IMR-90 (cell line): ENCODE measurements around the gene SKAP1. TPM values are rescaled to one million over a fixed set of nuclear protein-coding genes. Genes with fewer than 3 reads are reported as not detected.

Source experiments
- ATAC-seq: fragments of 200-7000 bp; cut with Tn5 transposase; 2 replicates; pipeline ENCODE4 v1.9.1; 2020; ENCODE audit warnings: low read depth, mild to moderate bottlenecking, moderate library complexity
- BruUV-seq: library from RNA; stranded (reverse); fragments of 400-500 nt; replicated peaks from 2 replicates; lab custom pipeline; 2021; lab: Mats Ljungman, UMichigan
- CTCF ChIA-PET: fragments of 300-600 bp; formaldehyde crosslinking; extraction: SDS; loops from one replicate; lab custom pipeline; 2021; ENCODE audit warnings: antibody characterized with exemption; lab: Yijun Ruan, JAX
- POLR2A ChIA-PET: fragments of 300-600 bp; sonication (Branson Sonifier 250); formaldehyde crosslinking; loops from one replicate; lab custom pipeline; 2022; ENCODE audit warnings: antibody characterized with exemption; ENCODE audit not compliant: unreplicated experiment; lab: Charles Lee
- DNase-seq: peaks from one replicate; pipeline ENCODE4 v3.0.0; 2013
- H2AFZ ChIP-seq: replicated peaks from 2 replicates; pipeline ENCODE3; 2013; ENCODE audit warnings: low read length, mild to moderate bottlenecking; ENCODE audit not compliant: poor library complexity
- H2AK5ac ChIP-seq: 2 replicates; pipeline ENCODE4 v1.6.1; 2013; ENCODE audit warnings: low read depth, low read length, inconsistent platforms
- H2AK9ac ChIP-seq: replicated peaks from 2 replicates; pipeline ENCODE3; 2013; ENCODE audit warnings: mild to moderate bottlenecking, low read depth, low read length, moderate library complexity; ENCODE audit not compliant: poor library complexity
- H2BK120ac ChIP-seq: 2 replicates; pipeline ENCODE4 v1.6.1; 2013; ENCODE audit warnings: low read depth, low read length, inconsistent platforms
- H2BK15ac ChIP-seq: 3 replicates; pipeline ENCODE4 v1.6.1; 2013; ENCODE audit warnings: low read depth, low read length, inconsistent platforms
- H2BK20ac ChIP-seq: 2 replicates; pipeline ENCODE4 v1.6.1; 2013; ENCODE audit warnings: low read depth, mild to moderate bottlenecking, inconsistent platforms, low read length, moderate library complexity
- H2BK5ac ChIP-seq: 2 replicates; pipeline ENCODE4 v1.6.1; 2013; ENCODE audit warnings: mild to moderate bottlenecking, low read depth, low read length, inconsistent platforms; ENCODE audit not compliant: poor library complexity, severe bottlenecking
- H3K14ac ChIP-seq: replicated peaks from 2 replicates; pipeline ENCODE4 v1.6.1; 2013; ENCODE audit warnings: low read depth, low read length, inconsistent platforms
- H3K18ac ChIP-seq: 2 replicates; pipeline ENCODE4 v1.6.1; 2013; ENCODE audit warnings: low read depth, low read length, control low read depth
- H3K23ac ChIP-seq: 2 replicates; pipeline ENCODE4 v1.6.1; 2013; ENCODE audit warnings: low read depth, low read length, inconsistent platforms
- H3K27ac ChIP-seq: 2 replicates; pipeline ENCODE4 v1.5.1; 2013; ENCODE audit warnings: mild to moderate bottlenecking, control low read depth, low read length; ENCODE audit not compliant: insufficient read depth
- H3K27me3 ChIP-seq: 2 replicates; pipeline ENCODE4 v1.6.1; 2013; ENCODE audit warnings: low read length; ENCODE audit not compliant: control insufficient read depth, insufficient read depth
- H3K36me3 ChIP-seq: 2 replicates; pipeline ENCODE4 v1.6.1; 2013; ENCODE audit warnings: low read length, mixed read lengths; ENCODE audit not compliant: control insufficient read depth, insufficient read depth
- H3K4ac ChIP-seq: 2 replicates; pipeline ENCODE4 v1.6.1; 2013; ENCODE audit warnings: low read depth, low read length, inconsistent platforms
- H3K4me1 ChIP-seq: 2 replicates; pipeline ENCODE4 v1.6.1; 2013; ENCODE audit warnings: low read length, mixed read lengths; ENCODE audit not compliant: control insufficient read depth, insufficient read depth
- H3K4me2 ChIP-seq: 2 replicates; pipeline ENCODE4 v1.6.1; 2013; ENCODE audit warnings: low read depth, mild to moderate bottlenecking, control low read depth, low read length, moderate library complexity
- H3K4me3 ChIP-seq: 2 replicates; pipeline ENCODE4 v1.5.1; 2013; ENCODE audit warnings: low read depth, mild to moderate bottlenecking, control low read depth, low read length, moderate library complexity; ENCODE audit not compliant: insufficient read depth
- H3K56ac ChIP-seq: 2 replicates; pipeline ENCODE4 v1.6.1; 2013; ENCODE audit warnings: low read length, inconsistent platforms; ENCODE audit not compliant: insufficient read depth; ENCODE audit errors: extremely low read depth
- H3K79me1 ChIP-seq, 2 experiments: 2 replicates each; pipeline ENCODE4 v1.6.1; 2013; ENCODE audit warnings: low read length in 2 of 2, inconsistent platforms in 1 of 2, low read depth in 1 of 2
- H3K9ac ChIP-seq: 2 replicates; pipeline ENCODE4 v1.6.1; 2013; ENCODE audit warnings: low read depth, low read length, control low read depth
- H3K9me1 ChIP-seq: 2 replicates; pipeline ENCODE4 v1.6.1; 2013; ENCODE audit warnings: low read length, inconsistent platforms; ENCODE audit not compliant: insufficient read depth
- H3K9me3 ChIP-seq: 2 replicates; pipeline ENCODE4 v1.6.1; 2013; ENCODE audit warnings: low read length; ENCODE audit not compliant: control insufficient read depth, insufficient read depth
- H4K20me1 ChIP-seq: 2 replicates; pipeline ENCODE4 v1.6.1; 2013; ENCODE audit warnings: low read length, inconsistent platforms; ENCODE audit not compliant: insufficient read depth
- H4K5ac ChIP-seq: 2 replicates; pipeline ENCODE4 v1.6.1; 2013; ENCODE audit warnings: mild to moderate bottlenecking, low read depth, low read length, control low read depth
- H4K8ac ChIP-seq, 2 experiments: 2 replicates each; pipeline ENCODE4 v1.6.1; 2013; ENCODE audit warnings: low read depth in 2 of 2, low read length in 2 of 2, control low read depth in 1 of 2, inconsistent platforms in 1 of 2
- H4K91ac ChIP-seq: 2 replicates; pipeline ENCODE4 v1.6.1; 2013; ENCODE audit warnings: low read depth, low read length, inconsistent platforms; ENCODE audit not compliant: insufficient read depth
- CHD1 ChIP-seq: IDR thresholded peaks from 2 replicates; pipeline ENCODE4 v1.6.1; 2012; ENCODE audit warnings: low read depth, low read length, improper control_type of control experiment
- MXI1 ChIP-seq: IDR thresholded peaks from 2 replicates; pipeline ENCODE4 v1.6.1; 2012; ENCODE audit warnings: low read depth, mild to moderate bottlenecking, low read length, moderate library complexity, borderline replicate concordance
- NFE2L2 ChIP-seq: fragments of 150-350 bp; IDR thresholded peaks from 2 replicates; pipeline ENCODE4 v1.6.1; 2016; ENCODE audit warnings: low read depth, mild to moderate bottlenecking, low read length
- POLR2A ChIP-seq: IDR thresholded peaks from 2 replicates; pipeline ENCODE4 v1.6.1; 2012; ENCODE audit warnings: mild to moderate bottlenecking, low read depth, low read length
- RAD21 ChIP-seq: IDR thresholded peaks from 2 replicates; pipeline ENCODE4 v1.6.1; 2012; ENCODE audit warnings: low read length, improper control_type of control experiment
- RCOR1 ChIP-seq: IDR thresholded peaks from 2 replicates; pipeline ENCODE4 v1.6.1; 2012; ENCODE audit warnings: mild to moderate bottlenecking, low read length, improper control_type of control experiment; ENCODE audit not compliant: insufficient replicate concordance
- RFX5 ChIP-seq: IDR thresholded peaks from 2 replicates; pipeline ENCODE4 v1.8.0; 2012; ENCODE audit warnings: low read depth, mild to moderate bottlenecking, low read length, moderate library complexity
- WGBS, 2 experiments: methylation state at CpG; one replicate each; pipeline versions ENCODE4 v1.1.5 to v1.1.7; 2013; ENCODE audit warnings: missing lambda C conversion rate in 2 of 2; ENCODE audit not compliant: insufficient read length in 1 of 2; ENCODE audit errors: extremely low coverage in 2 of 2; 5-methylcytosine and 5-hydroxymethylcytosine counted together
- dilution Hi-C: fragments of 300-500 bp; cut with HindIII; formaldehyde crosslinking; loops from one replicate; pipeline ENCODE4 v1.14.3; 2018; ENCODE audit warnings: low sequenced_read_pairs; ENCODE audit not compliant: unreplicated experiment
- in situ Hi-C: fragments of 300-500 bp; cut with MboI; formaldehyde crosslinking; loops from 3 replicates; pipeline ENCODE4 v1.14.3; 2019; ENCODE audit warnings: low sequenced_read_pairs, inconsistent platforms, mixed read lengths
- intact Hi-C: fragments of 100-400 bp; cut with micrococcal nuclease; formaldehyde crosslinking; loops from 2 replicates; pipeline ENCODE4 v1.10.0; 2022
- polyA plus RNA-seq, 3 experiments: library from polyadenylated mRNA; depleted of rRNA; stranded (reverse); fragments of >200 nt; gene quantifications; 2 replicates each; pipeline ENCODE4 v1.2.3, GENCODE V29; 2012; ENCODE audit warnings: low replicate concordance in 1 of 3
- total RNA-seq: library from RNA; depleted of rRNA; stranded (reverse); fragments of >200 nt; gene quantifications from 2 replicates; pipeline ENCODE4 v1.2.3, GENCODE V29; 2012
- TF ChIP-seq, protein P1 (sequence below): conservative IDR thresholded peaks from 2 replicates; pipeline ENCODE4 v1.5.1; 2012; ENCODE audit warnings: mild to moderate bottlenecking, low read depth, low read length, improper control_type of control experiment

Gene SKAP1
- total and polyA plus RNA-seq, 2 of the 4 experiments (the other 2 are of a cell fraction) = not detected

DNA sequence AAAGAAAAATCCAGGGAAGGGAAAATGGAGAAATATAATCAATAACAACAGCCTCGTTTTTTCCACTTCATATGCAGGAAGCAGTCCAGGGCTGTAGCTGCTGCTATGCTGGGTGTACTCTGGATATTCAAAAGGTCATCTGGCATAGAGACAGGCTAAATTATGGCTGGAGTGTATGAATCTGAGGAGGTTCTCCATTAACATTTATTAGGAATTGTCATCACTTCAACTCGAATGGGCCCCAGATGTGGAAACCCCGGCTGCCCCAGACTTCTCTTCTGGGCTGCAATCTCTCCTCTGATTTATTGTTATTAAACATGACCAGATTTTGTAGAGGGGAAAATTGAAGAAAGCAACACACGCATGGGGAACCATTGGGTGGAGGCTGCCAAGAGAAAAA, 33.5 kb upstream of the SKAP1 start:
- Histone ChIP-seq H3K27ac (no peak overlapping the region), H2AK5ac (no peak overlapping the region), H3K14ac (no peak overlapping the region), H3K9me3 (no peaks in the 10 kb centered on the region; the same call in 1 of the 2 replicates), H3K36me3 (no peaks in the 10 kb centered on the region), H2BK5ac (no peak overlapping the region), H3K56ac (no peak overlapping the region), H3K4ac (no peak overlapping the region), H3K9me1 (no peaks in the 10 kb centered on the region), H3K4me1 (no peaks in the 10 kb centered on the region), H3K18ac (no peak overlapping the region), H3K23ac (no peak overlapping the region), H4K5ac (no peak overlapping the region), H3K4me2 (no peak overlapping the region), H3K27me3 (peaks cover 39% of the 10 kb centered on the region), H3K79me1 (no peaks in the 10 kb centered on the region), H2BK120ac (no peak overlapping the region), H2AFZ (no peak overlapping the region), H4K8ac (no peak overlapping the region), H2BK15ac (no peak overlapping the region), H4K91ac (no peak overlapping the region), H3K4me3 (no peak overlapping the region), H3K9ac (no peak overlapping the region), H2AK9ac (no peak overlapping the region), H4K20me1 (no peaks in the 10 kb centered on the region), H2BK20ac (no peak overlapping the region)
- TF ChIP-seq RFX5 (no peak), RAD21 (no peak), MXI1 (no peak), RCOR1 (no peak), POLR2A (no peak), NFE2L2 (no peak), CHD1 (no peak)
- TF ChIP-seq, protein P1, sequence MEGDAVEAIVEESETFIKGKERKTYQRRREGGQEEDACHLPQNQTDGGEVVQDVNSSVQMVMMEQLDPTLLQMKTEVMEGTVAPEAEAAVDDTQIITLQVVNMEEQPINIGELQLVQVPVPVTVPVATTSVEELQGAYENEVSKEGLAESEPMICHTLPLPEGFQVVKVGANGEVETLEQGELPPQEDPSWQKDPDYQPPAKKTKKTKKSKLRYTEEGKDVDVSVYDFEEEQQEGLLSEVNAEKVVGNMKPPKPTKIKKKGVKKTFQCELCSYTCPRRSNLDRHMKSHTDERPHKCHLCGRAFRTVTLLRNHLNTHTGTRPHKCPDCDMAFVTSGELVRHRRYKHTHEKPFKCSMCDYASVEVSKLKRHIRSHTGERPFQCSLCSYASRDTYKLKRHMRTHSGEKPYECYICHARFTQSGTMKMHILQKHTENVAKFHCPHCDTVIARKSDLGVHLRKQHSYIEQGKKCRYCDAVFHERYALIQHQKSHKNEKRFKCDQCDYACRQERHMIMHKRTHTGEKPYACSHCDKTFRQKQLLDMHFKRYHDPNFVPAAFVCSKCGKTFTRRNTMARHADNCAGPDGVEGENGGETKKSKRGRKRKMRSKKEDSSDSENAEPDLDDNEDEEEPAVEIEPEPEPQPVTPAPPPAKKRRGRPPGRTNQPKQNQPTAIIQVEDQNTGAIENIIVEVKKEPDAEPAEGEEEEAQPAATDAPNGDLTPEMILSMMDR = no peak
- ChIA-PET CTCF (no interaction called here), POLR2A (interaction anchor here (0.6 kb wide), 1 partner anchor 72 kb away, joined by 10 read pairs; no protein-coding TSS in a partner anchor)
- dilution Hi-C loops = no loop called here
- BruUV-seq = no TSS peak
- WGBS, 2 experiments = no CpG with 5 or more reads among the region's 4 CpGs
- DNase-seq = no peak
- in situ Hi-C loops = no loop called here
- intact Hi-C loops = no loop called here
- no peak for ATAC-seq
